ENCODE results near the gene ZBTB42. TPM values are rescaled to one million over a fixed set of nuclear protein-coding genes. Genes with fewer than 3 reads are reported as not detected.

Gene ZBTB42
- total and polyA plus RNA-seq, 2 of the 13 experiments (the other 11 are each of a cell fraction or from before 2014, with no cell fraction given): 2.8 to 4.2 TPM

GRCh38 chr14:104768437-104769323 is 32.2 kb upstream of the ZBTB42 start (continued):
- TF ChIP-seq KMT2A (CRISPR knock-in tag; IDR thresholded peaks at IDR 0.05): no peak
- TF ChIP-seq TAF15 (IDR thresholded peaks at IDR 0.05; ENCODE audit: low read depth, low read length, poor library complexity, severe bottlenecking): no peak
- no peak for TF ChIP-seq SNAPC4 (CRISPR knock-in tag; IDR thresholded peaks at IDR 0.05)
- no peak for TF ChIP-seq ZNF749 (CRISPR knock-in tag; IDR thresholded peaks at IDR 0.05; ENCODE audit: borderline replicate concordance)
- TF ChIP-seq MTA3 (CRISPR knock-in tag; IDR thresholded peaks at IDR 0.05): no peak
- no peak for TF ChIP-seq SOX6 (IDR thresholded peaks at IDR 0.05)
- TF ChIP-seq SOX6 (CRISPR knock-in tag; IDR thresholded peaks at IDR 0.05): no peak; the same call in none of the 2 replicates
- no peak for TF ChIP-seq KDM1A (CRISPR knock-in tag; IDR thresholded peaks at IDR 0.05)
- no peak for TF ChIP-seq ZSCAN29 (CRISPR knock-in tag; conservative IDR thresholded peaks at IDR 0.05)
- TF ChIP-seq SMARCE1 (IDR thresholded peaks at IDR 0.05; ENCODE audit: borderline replicate concordance): no peak
- no peak for TF ChIP-seq SCMH1 (CRISPR knock-in tag; IDR thresholded peaks at IDR 0.05; ENCODE audit: borderline replicate concordance)
- no peak for TF ChIP-seq KAT7 (CRISPR knock-in tag; IDR thresholded peaks at IDR 0.05; ENCODE audit: borderline replicate concordance)
- no peak for TF ChIP-seq PLSCR1 (CRISPR knock-in tag; IDR thresholded peaks at IDR 0.05; ENCODE audit: borderline replicate concordance)
- TF ChIP-seq JUN (CRISPR knock-in tag; IDR thresholded peaks at IDR 0.05): no peak
- no peak for TF ChIP-seq CENPX (CRISPR knock-in tag; IDR thresholded peaks at IDR 0.05)
- TF ChIP-seq ZNF557 (CRISPR knock-in tag; IDR thresholded peaks at IDR 0.05): no peak
- TF ChIP-seq GPBP1L1 (CRISPR knock-in tag; IDR thresholded peaks at IDR 0.05): no peak
- no peak for TF ChIP-seq ZIK1 (CRISPR knock-in tag; IDR thresholded peaks at IDR 0.05; ENCODE audit: borderline replicate concordance, low read depth)
- TF ChIP-seq CC2D1A (CRISPR knock-in tag; IDR thresholded peaks at IDR 0.05): no peak; the same call in 1 of the 2 replicates
- no peak for TF ChIP-seq EZH2 (conservative IDR thresholded peaks at IDR 0.05; ENCODE audit: low read depth, low read length)
- no peak for TF ChIP-seq NPAS2 (CRISPR knock-in tag; IDR thresholded peaks at IDR 0.05; ENCODE audit: borderline replicate concordance)
- no peak for TF ChIP-seq GLMP (CRISPR knock-in tag; IDR thresholded peaks at IDR 0.05; ENCODE audit: borderline replicate concordance)

All from HepG2 (cell line).